ENCODE measurements around the gene GPR137. TPM values are rescaled to one million over a fixed set of nuclear protein-coding genes. Genes with fewer than 3 reads are reported as not detected.
"Not testable (repeated sequence)": the region's sequence is repeated elsewhere in the genome, so short reads cannot be mapped to it uniquely, and the experiment has no call there.

The GPR137 gene
- total and polyA plus RNA-seq, 2 experiments from 2014 or later: 25.2 to 63.9 TPM

- Histone ChIP-seq H3K79me2 (peaks cover 29% of the 10 kb centered on the region), H3K27ac (peak overlapping the region; percentile 96), H3K4me1 (ENCODE audit: insufficient read depth) (peaks cover 23% of the 10 kb centered on the region), H4K20me1 (ENCODE audit: insufficient read depth, poor library complexity, severe bottlenecking) (no peaks in the 10 kb centered on the region), H3K27me3 (no peaks in the 10 kb centered on the region), H3K4me3 (peak overlapping the region; percentile 89), H3K9me3 (ENCODE audit: low read depth) (no peaks in the 10 kb centered on the region), H3K36me3 (replicated peaks; ENCODE audit: insufficient read depth, low read depth) (no peaks in the 10 kb centered on the region), H3K4me2 (peak overlapping the region; percentile 96), H2AFZ (peak overlapping the region; percentile 54), H3K9me2 (replicated peaks; ENCODE audit: insufficient read depth) (no peaks in the 10 kb centered on the region)
- TF ChIP-seq EZH2 (IDR thresholded peaks at IDR 0.05; ENCODE audit: borderline replicate concordance) (no peak), EZH2phosphoT487 (IDR thresholded peaks at IDR 0.05; ENCODE audit: low read depth, severe bottlenecking, unreplicated experiment) (no peak), CTCF (IDR thresholded peaks at IDR 0.05; ENCODE audit: poor library complexity) (no peak)
- peak; percentile 87 for DNase-seq (ENCODE audit: low spot score)
- 3% methylated on average over 35 of the region's 46 CpGs for WGBS (ENCODE audit: low lambda C conversion rate, missing lambda C conversion rate)
Measured at GRCh38 chr11:64245797-64246620, 39.6 kb upstream of the GPR137 start.

GRCh38 chr11:64246621-64246870 lies 39.1 kb upstream of the GPR137 start:
- not testable (repeated sequence) for H3K27me3 ChIP-seq; H3K9me2 ChIP-seq (replicated peaks; ENCODE audit: insufficient read depth); H4K20me1 ChIP-seq (ENCODE audit: insufficient read depth, poor library complexity, severe bottlenecking); H3K36me3 ChIP-seq (replicated peaks; ENCODE audit: insufficient read depth, low read depth); H2AFZ ChIP-seq; H3K9me3 ChIP-seq (ENCODE audit: low read depth)
- Histone ChIP-seq H3K79me2 (peaks cover 29% of the 10 kb centered on the region), H3K4me1 (ENCODE audit: insufficient read depth) (peaks cover 23% of the 10 kb centered on the region), H3K4me3 (peak overlapping the region; percentile 89), H3K27ac (peak overlapping the region; percentile 96), H3K4me2 (peak overlapping the region; percentile 96)
- under 1% methylated on average over 22 of the region's 43 CpGs for WGBS (ENCODE audit: low lambda C conversion rate, missing lambda C conversion rate)
- DNase-seq (ENCODE audit: low spot score): peak; percentile 47

DNA sequence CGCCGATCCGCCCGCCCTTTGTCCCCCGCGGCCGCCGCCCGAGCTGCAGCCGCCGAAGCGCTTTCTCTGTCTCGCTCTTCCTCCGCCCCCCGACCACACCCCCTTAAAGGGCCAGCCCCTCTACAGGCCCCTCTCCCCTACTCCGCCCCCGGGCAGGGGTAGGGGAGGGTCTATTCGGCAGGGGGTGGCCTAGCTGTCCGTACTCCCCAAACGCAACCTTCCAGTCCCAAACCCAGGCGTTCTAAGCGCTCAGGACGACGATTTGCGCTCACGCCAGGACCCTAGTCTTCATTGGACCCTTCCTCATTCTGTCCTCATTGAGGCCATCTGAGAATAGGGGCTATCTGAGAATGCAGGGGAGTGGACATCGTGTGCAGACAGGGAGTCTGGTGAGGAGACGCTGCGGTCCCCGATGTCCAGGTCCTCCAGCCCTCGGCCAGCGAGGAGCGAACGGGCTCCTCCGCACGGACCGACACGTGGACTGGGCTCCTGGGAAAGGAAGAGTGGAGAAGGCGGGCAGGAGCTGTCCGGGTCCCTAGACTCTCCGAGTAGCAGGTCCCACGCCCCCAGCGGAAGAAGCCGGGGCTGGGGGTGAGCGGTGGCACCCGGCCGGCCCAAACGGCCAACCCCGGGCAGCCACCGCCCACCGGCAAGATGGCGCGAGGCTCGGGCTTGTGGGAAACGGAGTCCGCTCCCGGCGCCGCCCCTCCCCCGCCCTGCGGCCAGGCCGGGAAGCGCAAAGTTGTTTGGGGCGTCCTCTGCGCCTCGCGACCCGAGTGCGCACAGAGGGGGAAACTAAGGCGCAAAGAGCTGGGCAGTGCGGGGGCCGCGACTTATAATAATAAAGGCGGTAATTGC lies 38.5 kb upstream of the GPR137 start, which contains the start of gene PPP1R14B:
Gene PPP1R14B, minus strand, starts transcription at position 73 of the 858 bp plus-strand sequence. CDS start 270 bp downstream, outside the sequence.
- TF ChIP-seq CTCF (IDR thresholded peaks at IDR 0.05; ENCODE audit: poor library complexity) (peak; percentile 19), EZH2 (IDR thresholded peaks at IDR 0.05; ENCODE audit: borderline replicate concordance) (no peak)
- WGBS (ENCODE audit: low lambda C conversion rate, missing lambda C conversion rate): under 1% methylated on average over 66 of the region's 74 CpGs
- peak within 1 kb of the TSS; percentile 97 for H2AFZ ChIP-seq
- peaks cover 22% of the 10 kb centered on the region for H3K4me1 ChIP-seq (ENCODE audit: insufficient read depth)
- DNase-seq (ENCODE audit: low spot score): peak; percentile 93
- H3K4me3 ChIP-seq: peak within 1 kb of the TSS; percentile 99
- no peaks in the 10 kb centered on the region for H3K9me2 ChIP-seq (replicated peaks; ENCODE audit: insufficient read depth)
- peak within 1 kb of the TSS; percentile 100 for H3K4me2 ChIP-seq
- no peaks in the 10 kb centered on the region for H3K36me3 ChIP-seq (replicated peaks; ENCODE audit: insufficient read depth, low read depth)
- peaks cover 33% of the 10 kb centered on the region for H3K79me2 ChIP-seq
- H3K27ac ChIP-seq: peak within 1 kb of the TSS; percentile 98
- no peaks in the 10 kb centered on the region for H3K9me3 ChIP-seq (ENCODE audit: low read depth)
- H4K20me1 ChIP-seq (ENCODE audit: insufficient read depth, poor library complexity, severe bottlenecking): no peaks in the 10 kb centered on the region
- H3K27me3 ChIP-seq: no peaks in the 10 kb centered on the region

All from hepatocyte (in vitro differentiated cells).